C4-2B (cell line): ENCODE measurements around the gene RUFY1.
A peak's percentile ranks its signal among the peaks of the same experiment; 100 is the strongest.
"Not testable (repeated sequence)": the region's sequence is repeated elsewhere in the genome, so short reads cannot be mapped to it uniquely, and the experiment has no call there.

Experiments used
- H3K27ac ChIP-seq: fragments of 450-650 bp; 2 replicates; pipeline ENCODE4 v1.5.1; 2017
- ZFX ChIP-seq: fragments of 450-650 bp; IDR thresholded peaks from 2 replicates; pipeline ENCODE4 v1.6.1; 2017
- TF ChIP-seq, protein P1 (sequence below): fragments of 450-650 bp; conservative IDR thresholded peaks from 2 replicates; pipeline ENCODE4 v1.5.1; 2017; ENCODE audit warnings: mild to moderate bottlenecking

Gene RUFY1

DNA sequence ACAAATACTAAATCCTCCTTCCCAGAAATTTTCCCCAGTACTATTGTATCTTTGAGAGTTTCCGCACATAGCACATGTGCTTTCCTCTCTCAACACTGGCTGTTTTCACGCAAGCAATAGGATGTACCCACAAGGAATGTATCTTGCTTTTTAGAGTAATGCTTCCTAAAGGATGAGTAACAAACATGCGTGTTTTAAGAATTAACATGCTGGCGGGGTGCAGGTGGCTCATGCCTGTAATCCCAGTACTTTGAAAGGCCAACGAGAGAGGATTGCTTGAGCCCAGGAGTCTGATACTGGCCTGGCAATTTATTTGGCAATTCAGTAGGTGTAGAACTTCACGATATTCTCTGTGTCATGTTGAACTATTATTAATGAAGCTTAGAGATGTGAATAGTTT lies 4.6 kb downstream of the RUFY1 start:
- H3K27ac ChIP-seq: no peak overlapping the region

GRCh38 chr5:179558261-179558799 lies 8.0 kb downstream of the RUFY1 start:
- H3K27ac ChIP-seq: not testable (repeated sequence)

More for the DNA sequence above, 4.6 kb downstream of the RUFY1 start:
- no peak for TF ChIP-seq ZFX
- TF ChIP-seq, protein P1, sequence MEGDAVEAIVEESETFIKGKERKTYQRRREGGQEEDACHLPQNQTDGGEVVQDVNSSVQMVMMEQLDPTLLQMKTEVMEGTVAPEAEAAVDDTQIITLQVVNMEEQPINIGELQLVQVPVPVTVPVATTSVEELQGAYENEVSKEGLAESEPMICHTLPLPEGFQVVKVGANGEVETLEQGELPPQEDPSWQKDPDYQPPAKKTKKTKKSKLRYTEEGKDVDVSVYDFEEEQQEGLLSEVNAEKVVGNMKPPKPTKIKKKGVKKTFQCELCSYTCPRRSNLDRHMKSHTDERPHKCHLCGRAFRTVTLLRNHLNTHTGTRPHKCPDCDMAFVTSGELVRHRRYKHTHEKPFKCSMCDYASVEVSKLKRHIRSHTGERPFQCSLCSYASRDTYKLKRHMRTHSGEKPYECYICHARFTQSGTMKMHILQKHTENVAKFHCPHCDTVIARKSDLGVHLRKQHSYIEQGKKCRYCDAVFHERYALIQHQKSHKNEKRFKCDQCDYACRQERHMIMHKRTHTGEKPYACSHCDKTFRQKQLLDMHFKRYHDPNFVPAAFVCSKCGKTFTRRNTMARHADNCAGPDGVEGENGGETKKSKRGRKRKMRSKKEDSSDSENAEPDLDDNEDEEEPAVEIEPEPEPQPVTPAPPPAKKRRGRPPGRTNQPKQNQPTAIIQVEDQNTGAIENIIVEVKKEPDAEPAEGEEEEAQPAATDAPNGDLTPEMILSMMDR: no peak

DNA sequence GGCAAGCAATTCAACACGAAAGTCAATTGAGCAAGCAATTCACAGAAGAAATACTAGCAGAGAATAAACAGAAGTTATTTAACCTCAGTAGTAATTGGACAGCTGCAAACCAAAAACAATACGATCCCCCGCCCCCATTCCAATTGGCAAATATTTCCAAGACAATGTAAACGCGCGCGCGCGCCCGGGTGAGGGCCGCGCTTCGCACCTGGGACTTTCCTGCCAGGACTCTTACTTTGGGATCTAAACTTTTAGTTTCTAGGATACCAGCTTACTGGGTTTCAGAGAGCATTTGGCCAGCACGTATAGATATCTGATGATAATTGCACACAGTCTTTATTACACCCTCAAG lies 8.6 kb downstream of the RUFY1 start:
- H3K27ac ChIP-seq: peak overlapping the region; percentile 66
- TF ChIP-seq, protein P1: no peak
- TF ChIP-seq ZFX: no peak

DNA sequence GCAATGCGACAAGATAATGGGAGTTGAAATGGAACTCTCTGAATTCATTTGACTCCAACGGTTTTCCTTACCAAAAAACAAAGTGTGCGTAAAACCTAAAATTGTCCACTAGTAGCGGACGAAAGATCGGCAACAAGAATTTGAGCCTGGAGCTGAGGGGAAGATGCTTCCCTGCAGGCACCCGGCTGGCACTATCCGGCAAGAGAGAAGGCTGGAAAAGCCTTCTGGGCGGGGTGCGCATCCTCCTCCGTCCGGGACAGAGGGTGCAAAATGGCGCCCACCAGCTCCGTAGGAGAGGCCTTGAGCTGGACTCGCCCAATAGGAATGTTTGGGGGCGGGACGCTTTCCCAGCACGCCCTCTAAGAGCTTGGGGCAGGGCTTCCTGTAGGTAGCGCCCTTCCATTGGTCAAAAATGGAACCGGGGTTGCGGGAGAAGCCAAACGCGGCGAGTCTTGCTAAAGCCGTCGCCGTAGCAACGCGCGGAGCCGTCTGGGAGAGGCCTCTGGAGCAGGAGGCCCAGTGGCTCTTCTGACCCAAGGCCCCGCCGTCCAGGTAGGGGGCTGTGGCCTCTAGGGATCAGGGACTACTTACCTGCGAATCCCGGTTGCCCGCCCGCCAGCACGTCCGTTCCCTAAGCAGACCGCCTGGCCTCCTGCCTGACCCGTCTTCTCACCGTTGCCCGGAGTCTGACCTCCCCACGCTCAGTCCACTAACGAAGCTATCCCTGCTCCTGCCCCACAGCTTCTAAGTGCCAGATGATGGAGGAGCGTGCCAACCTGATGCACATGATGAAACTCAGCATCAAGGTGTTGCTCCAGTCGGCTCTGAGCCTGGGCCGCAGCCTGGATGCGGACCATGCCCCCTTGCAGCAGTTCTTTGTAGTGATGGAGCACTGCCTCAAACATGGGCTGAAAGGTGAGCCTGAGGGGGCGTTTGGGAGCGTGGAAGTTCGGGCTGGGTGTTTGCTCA lies 9.2 kb downstream of the RUFY1 start:
- TF ChIP-seq, protein P1: no peak
- TF ChIP-seq ZFX: peak; percentile 87
- peak overlapping the region; percentile 66 for H3K27ac ChIP-seq

DNA sequence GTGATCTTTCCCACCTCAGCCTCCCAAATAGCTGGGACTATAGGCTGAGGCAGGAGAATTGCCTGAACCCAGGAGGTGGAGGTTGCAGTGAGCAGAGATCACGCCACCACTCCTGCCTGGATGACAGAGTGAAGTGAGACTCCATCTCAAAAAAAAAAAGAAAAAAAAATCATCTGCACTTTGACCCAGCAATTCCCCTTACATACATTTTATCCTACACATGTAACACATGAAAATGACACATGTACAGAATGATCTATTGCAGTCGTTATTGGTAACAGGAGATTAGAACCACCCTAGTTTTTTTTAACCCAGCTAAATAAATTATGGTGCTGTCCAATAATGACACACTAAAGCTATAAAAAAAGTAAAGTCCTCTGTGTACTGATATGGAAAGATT lies 14.2 kb downstream of the RUFY1 start:
- H3K27ac ChIP-seq: no peak overlapping the region
- no peak for TF ChIP-seq ZFX
- TF ChIP-seq, protein P1: no peak

DNA sequence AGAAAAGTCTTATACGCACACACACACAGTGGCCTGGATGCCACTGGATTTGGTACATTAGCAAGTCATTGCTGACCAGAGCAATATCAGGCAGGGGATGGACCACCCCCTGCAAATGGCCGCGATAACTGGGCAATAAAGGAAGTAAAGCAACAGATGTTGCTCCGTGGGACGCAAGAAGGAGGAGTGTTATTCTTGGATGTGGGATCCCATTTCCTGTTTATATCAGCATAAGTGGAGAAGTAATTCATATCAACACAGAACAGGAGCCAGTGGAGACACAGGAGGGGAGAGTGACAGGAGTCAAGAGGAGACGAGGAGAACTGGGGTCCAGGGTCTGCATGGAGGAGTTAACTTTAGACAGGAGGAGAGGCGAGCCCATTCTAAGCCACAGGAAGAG lies 18.4 kb downstream of the RUFY1 start:
- TF ChIP-seq ZFX: no peak
- TF ChIP-seq, protein P1: no peak
- no peak overlapping the region for H3K27ac ChIP-seq

DNA sequence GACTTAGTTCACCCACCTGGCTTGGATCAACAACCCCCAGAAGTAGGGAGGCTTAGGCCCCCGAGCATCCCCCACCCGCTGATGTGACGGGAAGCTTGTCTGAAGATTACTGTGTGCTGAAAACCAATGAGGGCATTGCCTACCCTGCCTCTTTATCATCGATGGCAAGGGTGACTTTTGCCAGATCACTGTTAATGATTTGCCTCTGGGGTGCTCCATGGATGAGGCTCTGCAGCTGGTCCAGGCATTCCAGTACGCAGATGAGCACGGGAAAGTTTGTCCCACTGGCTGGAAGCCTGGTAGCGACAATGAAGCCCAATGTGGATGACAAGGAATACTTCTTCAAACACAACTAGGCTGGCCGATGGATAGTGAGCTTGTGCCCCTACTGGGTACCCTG lies 22.0 kb downstream of the RUFY1 start:
- H3K27ac ChIP-seq: no peak overlapping the region
- TF ChIP-seq, protein P1: no peak
- no peak for TF ChIP-seq ZFX
